GM23338 (cell line): ENCODE results near the gene PCOLCE2.

Source experiments
- CREB1 ChIP-seq: fragments of 250-450 bp; sonication (Bioruptor Pico); IDR thresholded peaks from 2 replicates; pipeline ENCODE4 v1.5.0; 2020; ENCODE audit warnings: low read depth, mild to moderate bottlenecking, moderate library complexity
- CTCF ChIP-seq, 2 experiments: fragments of 200-600 bp in 1 of 2; sonication (generic) in 1 of 2; conservative IDR thresholded peaks; 2 replicates each; pipeline versions ENCODE4 v1.5.1 to v1.6.1; 2016 to 2017; ENCODE audit warnings: antibody characterized with exemption in 2 of 2, low read depth in 2 of 2, mild to moderate bottlenecking in 2 of 2, moderate library complexity in 1 of 2
- ETS1 ChIP-seq: IDR thresholded peaks from 2 replicates; pipeline ENCODE4 v1.6.1; 2016; ENCODE audit warnings: antibody characterized with exemption
- EZH2 ChIP-seq: fragments of 200-600 bp; sonication (generic); IDR thresholded peaks from one replicate; pipeline ENCODE4 v1.8.0; 2017; ENCODE audit warnings: antibody characterized with exemption, mild to moderate bottlenecking, low read depth; ENCODE audit not compliant: unreplicated experiment
- REST ChIP-seq: IDR thresholded peaks from one replicate; pipeline ENCODE4 v1.6.1; 2018; ENCODE audit warnings: antibody characterized with exemption; ENCODE audit not compliant: unreplicated experiment

- TF ChIP-seq CTCF (conservative IDR thresholded peaks at IDR 0.05; ENCODE audit: low read depth in 2 of 2) (no peak), REST (no peak), CREB1 (CRISPR knock-in tag) (no peak), ETS1 (no peak), EZH2 (no peak)
Measured at GRCh38 chr3:142881445-142882224, 7.2 kb downstream of the PCOLCE2 start.
